HepG2 (cell line): ENCODE data around the gene YY2.

Experiments used
- BHLHE40 ChIP-seq: IDR thresholded peaks from 2 replicates; pipeline ENCODE4 v1.6.1; 2011; ENCODE audit warnings: low read length, improper control_type of control experiment
- IKZF4 ChIP-seq: sonication (generic); formaldehyde crosslinking; IDR thresholded peaks from 2 replicates; pipeline ENCODE4 v1.5.1; 2020; ENCODE audit warnings: borderline replicate concordance, mild to moderate bottlenecking, low read depth, missing genetic modification reagents; ENCODE audit errors: not compliant biosample characterization
- POLR2AphosphoS2 ChIP-seq: IDR thresholded peaks from 2 replicates; pipeline ENCODE4 v1.6.1; 2011; ENCODE audit warnings: low read depth, low read length, improper control_type of control experiment
- ZBTB46 ChIP-seq: sonication (generic); formaldehyde crosslinking; IDR thresholded peaks from 2 replicates; pipeline ENCODE4 v1.4.0; 2020; ENCODE audit warnings: mild to moderate bottlenecking, missing genetic modification reagents, borderline replicate concordance
- ZNF24 ChIP-seq: fragments of 450-650 bp; IDR thresholded peaks from 2 replicates; pipeline ENCODE4 v1.6.1; 2017; ENCODE audit warnings: antibody characterized with exemption, mild to moderate bottlenecking
- ZNF660 ChIP-seq: sonication (generic); formaldehyde crosslinking; IDR thresholded peaks from 2 replicates; pipeline ENCODE4 v1.5.1; 2020; ENCODE audit warnings: mild to moderate bottlenecking, low read depth, missing genetic modification reagents, borderline replicate concordance
- TF ChIP-seq, protein P1 (sequence below), 2 experiments: sonication (generic) in 1 of 2; formaldehyde crosslinking in 1 of 2; IDR thresholded peaks; 2 replicates each; pipeline versions ENCODE4 v1.5.1 to v1.6.1; 2011 to 2020; ENCODE audit warnings: borderline replicate concordance in 1 of 2, low read depth in 1 of 2, low read length in 1 of 2, mild to moderate bottlenecking in 1 of 2, missing genetic modification reagents in 1 of 2, moderate library complexity in 1 of 2
- TF ChIP-seq, protein P2 (sequence below): sonication (generic); formaldehyde crosslinking; IDR thresholded peaks from 2 replicates; pipeline ENCODE4 v1.5.0; 2020; ENCODE audit warnings: mild to moderate bottlenecking, missing genetic modification reagents, moderate library complexity

- TF ChIP-seq, protein P1, sequence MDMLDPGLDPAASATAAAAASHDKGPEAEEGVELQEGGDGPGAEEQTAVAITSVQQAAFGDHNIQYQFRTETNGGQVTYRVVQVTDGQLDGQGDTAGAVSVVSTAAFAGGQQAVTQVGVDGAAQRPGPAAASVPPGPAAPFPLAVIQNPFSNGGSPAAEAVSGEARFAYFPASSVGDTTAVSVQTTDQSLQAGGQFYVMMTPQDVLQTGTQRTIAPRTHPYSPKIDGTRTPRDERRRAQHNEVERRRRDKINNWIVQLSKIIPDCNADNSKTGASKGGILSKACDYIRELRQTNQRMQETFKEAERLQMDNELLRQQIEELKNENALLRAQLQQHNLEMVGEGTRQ (IDR thresholded peaks at IDR 0.05; ENCODE audit: low read depth, low read length), result no peak
- TF ChIP-seq, protein P1 (CRISPR knock-in tag; IDR thresholded peaks at IDR 0.05; ENCODE audit: borderline replicate concordance), result no peak
- TF ChIP-seq ZBTB46 (CRISPR knock-in tag) (no peak), ZNF660 (no peak), IKZF4 (no peak), ZNF24 (no peak), POLR2AphosphoS2 (no peak), BHLHE40 (no peak)
- TF ChIP-seq, protein P2, sequence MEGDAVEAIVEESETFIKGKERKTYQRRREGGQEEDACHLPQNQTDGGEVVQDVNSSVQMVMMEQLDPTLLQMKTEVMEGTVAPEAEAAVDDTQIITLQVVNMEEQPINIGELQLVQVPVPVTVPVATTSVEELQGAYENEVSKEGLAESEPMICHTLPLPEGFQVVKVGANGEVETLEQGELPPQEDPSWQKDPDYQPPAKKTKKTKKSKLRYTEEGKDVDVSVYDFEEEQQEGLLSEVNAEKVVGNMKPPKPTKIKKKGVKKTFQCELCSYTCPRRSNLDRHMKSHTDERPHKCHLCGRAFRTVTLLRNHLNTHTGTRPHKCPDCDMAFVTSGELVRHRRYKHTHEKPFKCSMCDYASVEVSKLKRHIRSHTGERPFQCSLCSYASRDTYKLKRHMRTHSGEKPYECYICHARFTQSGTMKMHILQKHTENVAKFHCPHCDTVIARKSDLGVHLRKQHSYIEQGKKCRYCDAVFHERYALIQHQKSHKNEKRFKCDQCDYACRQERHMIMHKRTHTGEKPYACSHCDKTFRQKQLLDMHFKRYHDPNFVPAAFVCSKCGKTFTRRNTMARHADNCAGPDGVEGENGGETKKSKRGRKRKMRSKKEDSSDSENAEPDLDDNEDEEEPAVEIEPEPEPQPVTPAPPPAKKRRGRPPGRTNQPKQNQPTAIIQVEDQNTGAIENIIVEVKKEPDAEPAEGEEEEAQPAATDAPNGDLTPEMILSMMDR (CRISPR knock-in tag), result no peak
Observed at GRCh38 chrX:21837056-21837455, 18.7 kb upstream of the YY2 start.
